Measurements from ENCODE around the gene PMPCB.
"Not testable (repeated sequence)": the region's sequence is repeated elsewhere in the genome, so short reads cannot be mapped to it uniquely, and the experiment has no call there.

PMPCB gene, protein sequence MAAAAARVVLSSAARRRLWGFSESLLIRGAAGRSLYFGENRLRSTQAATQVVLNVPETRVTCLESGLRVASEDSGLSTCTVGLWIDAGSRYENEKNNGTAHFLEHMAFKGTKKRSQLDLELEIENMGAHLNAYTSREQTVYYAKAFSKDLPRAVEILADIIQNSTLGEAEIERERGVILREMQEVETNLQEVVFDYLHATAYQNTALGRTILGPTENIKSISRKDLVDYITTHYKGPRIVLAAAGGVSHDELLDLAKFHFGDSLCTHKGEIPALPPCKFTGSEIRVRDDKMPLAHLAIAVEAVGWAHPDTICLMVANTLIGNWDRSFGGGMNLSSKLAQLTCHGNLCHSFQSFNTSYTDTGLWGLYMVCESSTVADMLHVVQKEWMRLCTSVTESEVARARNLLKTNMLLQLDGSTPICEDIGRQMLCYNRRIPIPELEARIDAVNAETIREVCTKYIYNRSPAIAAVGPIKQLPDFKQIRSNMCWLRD

DNA sequence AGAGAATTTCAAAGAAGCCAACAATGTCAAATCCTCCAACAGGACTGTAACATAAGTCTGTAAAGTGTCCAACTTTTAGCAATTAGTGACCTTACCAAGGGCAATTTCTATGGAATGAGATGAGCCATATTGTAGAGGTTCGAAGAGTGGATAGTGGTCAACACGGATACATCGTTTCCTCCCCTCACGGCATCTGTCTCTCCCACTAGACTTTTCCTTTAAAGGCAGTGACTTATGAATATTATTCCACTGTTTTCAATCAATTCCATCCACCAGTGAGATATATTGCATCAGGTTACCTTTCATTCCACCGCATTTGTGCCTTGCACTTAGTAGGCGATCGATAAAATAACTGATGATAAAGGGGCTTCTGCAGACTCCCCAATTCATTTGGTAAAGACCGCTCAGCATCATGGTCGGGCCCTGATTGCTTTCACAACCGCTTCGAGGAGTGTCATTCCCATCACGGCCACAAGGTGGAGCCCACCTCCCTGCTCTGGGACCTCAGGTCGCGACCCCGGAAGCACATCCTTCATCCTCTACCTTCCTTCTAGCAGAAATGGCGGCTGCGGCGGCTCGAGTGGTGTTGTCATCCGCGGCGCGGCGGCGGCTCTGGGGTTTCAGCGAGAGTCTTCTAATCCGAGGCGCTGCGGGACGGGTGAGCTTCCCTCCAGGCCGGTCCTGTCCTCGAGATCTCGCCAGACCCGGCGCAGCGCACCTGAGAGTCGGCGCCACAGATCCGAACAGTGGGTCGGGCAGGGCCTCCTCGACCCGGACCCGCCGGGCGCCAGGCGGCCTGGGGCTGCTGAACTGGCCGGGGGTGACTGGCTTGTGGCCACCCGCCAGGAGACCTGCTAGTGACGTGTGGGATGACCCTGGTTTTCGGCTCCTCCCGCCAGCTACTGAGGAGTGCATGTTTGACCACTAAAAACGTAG, at the start of gene PMPCB:
Gene PMPCB (plus strand): TSS at position 535 of the 936 bp plus-strand sequence. CDS start 25 bp downstream, at position 560.
- DNase-seq (ENCODE audit: low read depth, low spot score) = peak; percentile 92

DNA sequence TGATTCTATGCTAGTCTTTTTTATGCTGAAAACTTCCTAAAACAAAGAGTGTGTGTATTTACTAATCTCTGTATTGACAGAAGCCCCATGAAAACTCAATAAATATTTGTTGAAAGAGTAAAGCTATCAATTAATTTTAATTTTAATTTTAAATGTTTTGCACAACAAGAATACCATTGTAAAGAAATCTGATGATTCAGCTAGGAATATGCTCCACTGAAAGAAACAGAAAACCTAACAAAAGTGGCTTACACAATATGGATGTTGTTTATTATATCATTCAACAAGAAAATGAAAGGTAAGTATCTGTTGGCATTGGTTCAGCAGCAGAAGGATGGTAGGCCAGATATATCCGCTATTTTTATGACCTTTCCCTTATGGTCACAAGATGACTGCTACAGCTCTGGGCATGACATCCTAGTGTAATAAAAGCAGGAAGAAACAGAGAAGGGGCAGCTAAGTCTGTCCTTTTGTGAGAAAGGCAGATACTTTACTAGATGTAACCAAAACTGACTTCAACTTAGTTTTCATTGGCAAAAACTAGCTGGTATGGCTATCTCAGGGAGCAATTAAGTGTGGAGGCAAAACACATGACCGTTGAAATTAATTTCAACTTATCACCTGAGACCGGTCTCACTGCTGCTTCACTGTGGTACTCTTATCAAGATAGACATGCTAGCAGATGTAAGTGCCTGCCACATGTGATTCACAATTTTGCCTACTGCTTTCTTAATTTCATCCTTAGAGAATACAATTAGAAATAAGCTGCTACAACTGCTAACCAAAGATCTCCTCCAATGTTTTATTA, 43.3 kb upstream of the PMPCB start:
- DNase-seq (ENCODE audit: low read depth, low spot score) = not testable (repeated sequence)

DNA sequence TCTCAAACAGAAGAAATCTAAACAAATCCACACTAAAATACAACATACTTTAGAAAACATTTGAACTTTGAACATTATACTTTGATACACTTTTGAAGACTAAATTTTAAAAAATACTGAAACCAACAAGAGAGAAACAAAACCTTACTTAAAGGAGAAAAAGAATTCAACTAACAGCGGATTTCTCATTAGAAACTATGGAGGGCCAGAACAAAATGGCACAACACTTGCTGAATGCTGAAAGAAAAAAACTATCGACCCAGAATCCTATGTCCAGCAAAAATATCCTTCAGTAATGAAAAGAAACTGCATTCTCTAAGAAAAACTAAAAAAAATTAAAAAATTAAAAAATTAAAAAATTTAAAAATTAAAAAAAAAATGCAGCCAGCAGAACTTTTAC, 33.2 kb upstream of the PMPCB start:
- DNase-seq (ENCODE audit: low read depth, low spot score) = not testable (repeated sequence)

DNA sequence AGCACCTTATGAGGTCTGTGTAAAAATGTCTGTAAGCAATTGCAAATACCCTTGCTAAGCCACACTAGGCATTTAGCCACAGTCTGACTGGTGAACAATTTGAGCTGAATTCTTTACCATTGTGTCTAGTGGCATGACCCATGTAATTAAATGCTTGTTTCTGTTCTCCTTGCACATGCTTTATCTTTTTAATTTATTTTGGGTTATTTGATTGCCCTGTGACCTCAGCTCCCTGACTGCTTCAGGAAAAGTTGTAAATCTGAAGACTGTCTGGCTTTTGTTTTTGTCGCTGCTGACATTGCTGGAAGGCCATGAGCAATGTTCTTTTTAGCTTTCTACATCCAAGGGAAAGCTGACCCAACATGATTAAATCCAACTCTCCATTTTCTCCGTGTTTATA, 31.0 kb upstream of the PMPCB start:
- DNase-seq (ENCODE audit: low read depth, low spot score) = not testable (repeated sequence)

DNA sequence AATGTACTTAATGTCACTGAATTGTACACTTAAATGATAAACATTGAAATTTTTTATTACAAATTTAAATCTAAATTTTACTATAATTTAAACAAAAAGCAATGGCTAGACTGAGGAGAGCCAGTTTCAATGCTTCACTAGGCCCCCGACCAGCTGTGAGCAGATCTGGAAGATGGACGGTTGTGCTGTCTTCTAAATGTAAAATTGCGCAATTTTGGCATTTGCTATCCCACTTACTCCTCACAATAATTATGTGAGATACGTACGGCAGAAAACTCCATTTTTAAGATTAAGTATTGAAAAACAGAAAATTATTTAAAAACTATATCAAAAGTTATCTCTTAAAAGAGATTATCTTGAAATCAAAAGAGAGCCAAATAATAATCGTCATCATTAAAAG, 23.9 kb upstream of the PMPCB start:
- DNase-seq (ENCODE audit: low read depth, low spot score) = not testable (repeated sequence)

DNA sequence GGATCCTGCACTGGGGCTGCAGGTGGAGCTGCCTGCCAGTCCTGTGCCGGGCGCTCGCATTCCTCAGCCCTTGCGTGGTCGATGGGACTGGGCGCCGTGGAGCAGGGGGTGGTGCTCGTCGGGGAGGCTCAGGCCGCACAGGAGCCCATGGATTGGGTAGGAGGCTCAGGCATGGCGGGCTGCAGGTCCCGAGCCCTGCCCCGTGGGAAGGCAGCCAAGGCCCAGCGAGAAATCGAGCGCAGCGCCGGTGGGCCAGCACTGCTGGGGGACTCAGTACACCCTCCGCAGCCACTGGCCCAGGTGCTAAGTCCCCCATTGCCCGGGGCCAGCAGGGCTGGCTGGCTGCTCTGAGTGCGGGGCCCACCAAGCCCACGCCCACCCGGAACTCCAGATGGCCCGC, 22.4 kb upstream of the PMPCB start:
- DNase-seq (ENCODE audit: low read depth, low spot score) = not testable (repeated sequence)

DNA sequence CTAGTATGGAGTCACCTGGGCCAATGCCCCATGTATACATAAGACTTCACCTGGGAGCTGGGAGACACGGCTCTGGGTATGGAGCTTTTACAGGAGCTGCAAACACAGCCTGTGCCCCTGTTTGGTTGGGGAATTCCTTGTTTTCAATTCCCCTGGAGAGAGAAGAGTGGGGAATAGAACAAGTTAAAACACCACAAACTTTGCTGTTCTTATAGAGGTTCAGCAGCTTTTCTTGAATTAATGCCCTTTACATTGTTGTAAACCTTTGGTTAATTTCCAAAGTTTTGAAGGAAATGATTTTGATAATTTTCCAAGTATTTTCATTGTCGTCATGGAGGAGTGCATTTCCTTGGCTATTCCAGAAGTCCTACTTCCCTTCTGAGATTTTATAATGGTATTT, 19.0 kb upstream of the PMPCB start:
- not testable (repeated sequence) for DNase-seq (ENCODE audit: low read depth, low spot score)

DNA sequence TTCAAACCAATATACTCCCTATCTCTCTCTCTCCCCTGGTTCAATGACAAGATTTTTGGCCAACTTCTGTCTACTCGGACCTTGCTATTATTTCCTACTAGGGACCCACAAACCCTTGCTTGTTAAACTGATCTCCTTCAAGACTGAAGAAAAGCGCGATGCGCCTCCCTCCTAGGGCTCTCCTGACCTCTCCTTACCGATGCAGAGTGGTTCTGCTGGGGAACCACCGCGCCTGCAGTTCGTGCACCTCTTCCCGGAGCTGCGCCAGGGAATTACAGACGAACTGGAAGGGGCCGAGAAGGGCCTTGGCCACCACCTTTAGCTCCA, 17.6 kb upstream of the PMPCB start:
- DNase-seq (ENCODE audit: low read depth, low spot score) = not testable (repeated sequence)

DNA sequence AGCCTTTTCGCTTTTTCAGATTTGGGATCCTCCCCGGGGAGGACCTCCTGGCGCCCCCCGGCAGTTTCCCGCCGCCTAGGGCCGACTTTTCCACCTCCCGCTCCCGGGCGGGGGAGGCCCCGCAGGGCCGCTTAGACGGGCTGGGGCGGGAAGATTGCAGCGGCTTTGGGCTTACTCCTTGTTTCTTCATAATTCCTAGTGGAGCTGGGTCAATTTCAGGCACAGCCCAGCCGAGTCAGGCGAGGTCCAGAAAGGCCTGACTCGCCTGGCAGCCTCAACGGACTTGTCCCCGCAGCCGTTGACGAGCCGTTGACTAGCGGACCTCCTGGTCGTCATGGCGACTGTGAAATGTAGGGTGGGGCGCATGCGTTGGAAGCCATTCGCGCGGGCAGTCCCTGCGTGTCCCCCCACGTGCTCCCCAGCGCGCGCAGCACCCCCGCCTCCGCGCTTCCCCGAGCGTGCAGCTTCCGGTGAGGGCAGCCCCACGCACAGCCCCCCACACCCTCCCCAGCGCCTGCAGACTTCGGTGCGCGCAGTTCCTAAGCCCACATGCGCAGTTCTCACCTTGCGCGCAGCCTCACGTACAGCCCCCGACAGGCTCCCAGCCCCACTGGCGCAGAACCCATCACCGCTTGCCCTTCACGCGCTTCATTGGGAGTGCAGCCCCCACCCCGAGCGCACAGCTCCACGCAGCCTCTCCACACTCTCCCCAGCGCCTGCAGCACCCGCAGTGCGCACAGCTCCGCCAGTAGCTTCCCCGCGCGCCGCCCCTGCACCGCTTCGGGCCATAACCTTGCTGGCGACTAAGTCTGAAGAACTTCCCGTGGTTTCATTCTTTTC, 17.1 kb upstream of the PMPCB start:
- peak; percentile 80 for DNase-seq (ENCODE audit: low read depth, low spot score)

DNA sequence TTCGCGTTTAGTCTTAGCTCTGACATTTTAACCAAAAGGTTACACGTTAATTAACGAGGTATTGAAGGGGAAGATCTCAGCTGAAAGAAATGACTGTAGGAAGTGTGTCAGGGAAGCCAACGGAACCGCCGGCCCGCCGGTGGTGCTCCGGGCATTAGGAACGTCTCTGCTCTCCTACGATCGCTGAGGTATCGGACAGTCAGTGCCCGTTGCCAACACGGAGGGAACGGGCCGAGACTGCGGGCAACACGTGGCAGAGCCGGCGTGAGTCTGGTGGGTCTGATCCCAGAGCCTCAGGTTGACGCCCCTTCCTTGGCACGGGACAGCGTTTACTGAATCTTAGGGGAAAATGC, 16.5 kb upstream of the PMPCB start:
- not testable (repeated sequence) for DNase-seq (ENCODE audit: low read depth, low spot score)

DNA sequence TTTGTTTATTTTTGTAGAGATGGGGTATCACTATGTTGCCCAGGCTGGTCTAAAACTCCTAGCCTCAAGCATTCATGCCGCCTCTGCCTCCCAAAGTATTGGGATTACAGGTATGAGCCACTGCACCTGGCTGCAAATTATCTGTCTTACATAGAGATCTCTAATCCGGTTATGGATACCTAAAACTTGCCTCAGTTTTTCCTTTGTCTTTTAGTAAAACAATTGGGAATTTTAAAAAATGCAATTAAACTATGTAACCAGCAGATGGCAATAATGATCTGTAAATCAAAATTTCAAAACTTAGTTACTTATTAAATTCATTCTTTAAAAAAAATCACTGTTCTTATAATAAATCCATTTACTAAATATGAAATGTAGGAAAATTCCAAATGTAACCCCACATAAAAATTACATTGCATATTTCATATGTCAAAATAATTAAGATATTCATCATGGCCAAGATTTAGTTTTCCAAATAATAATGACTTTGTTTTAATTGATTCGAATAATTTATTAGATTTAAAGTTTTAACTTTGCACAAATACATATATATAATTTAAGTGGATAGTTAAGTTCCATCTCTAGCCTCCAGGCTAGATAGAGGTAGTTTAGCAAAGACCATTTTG, 14.3 kb upstream of the PMPCB start:
- not testable (repeated sequence) for DNase-seq (ENCODE audit: low read depth, low spot score)

DNA sequence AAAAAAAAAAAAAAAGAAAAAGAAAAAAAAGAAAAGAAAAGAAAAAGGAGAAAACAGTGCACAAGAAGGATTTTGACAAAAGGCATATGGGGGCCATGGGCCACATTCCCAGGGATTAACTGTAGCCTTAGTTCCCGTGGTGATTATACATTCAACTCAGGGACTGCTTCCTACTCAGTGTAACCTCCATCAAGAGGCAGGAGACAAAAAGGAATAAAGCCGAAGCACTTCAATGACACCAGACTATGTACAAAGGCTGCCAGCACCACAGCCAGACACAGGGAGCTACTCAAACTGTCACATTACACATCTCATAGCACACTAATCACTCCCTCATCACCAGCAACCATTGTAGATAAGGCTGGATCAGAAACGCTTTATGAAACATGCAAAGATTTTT, 5.1 kb upstream of the PMPCB start:
- DNase-seq (ENCODE audit: low read depth, low spot score) = no peak

DNA sequence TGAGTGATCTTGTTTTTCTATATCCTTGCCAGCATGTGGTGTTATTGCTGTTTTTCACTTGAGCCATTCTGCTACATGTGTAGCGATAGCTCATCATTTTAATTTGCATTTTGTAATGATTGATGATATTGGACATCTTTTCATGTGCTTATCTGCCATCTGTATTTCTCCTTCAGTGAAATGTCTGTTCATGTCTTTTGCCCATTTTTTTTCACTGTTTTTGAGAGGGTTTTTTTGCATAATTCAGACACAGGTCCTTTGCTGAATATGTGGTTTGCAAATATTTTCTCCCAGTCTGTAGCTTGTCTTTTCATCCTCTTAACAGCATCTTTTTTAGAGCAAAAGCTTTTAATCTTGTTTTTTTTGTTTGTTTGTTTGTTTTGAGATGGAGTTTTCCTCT, 3.7 kb upstream of the PMPCB start:
- no peak for DNase-seq (ENCODE audit: low read depth, low spot score)

DNA sequence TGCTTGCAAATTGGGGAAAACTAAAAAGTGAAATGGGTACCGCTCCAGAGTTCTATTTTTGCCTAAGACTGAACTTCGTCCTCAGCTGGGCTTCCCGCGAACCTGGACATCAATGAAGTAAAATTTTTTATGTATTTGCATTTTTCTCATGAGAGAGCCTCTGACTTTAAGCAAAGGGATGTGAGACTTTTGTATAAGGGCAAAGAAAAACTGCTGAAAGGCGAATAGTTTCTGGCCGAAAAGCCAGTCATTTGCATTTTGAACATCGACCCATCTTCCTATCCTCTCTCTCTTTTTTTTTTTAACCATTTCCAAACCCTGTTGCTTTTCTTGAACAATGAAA, 573 bp downstream of the PMPCB start:
- no peak for DNase-seq (ENCODE audit: low read depth, low spot score)

DNA sequence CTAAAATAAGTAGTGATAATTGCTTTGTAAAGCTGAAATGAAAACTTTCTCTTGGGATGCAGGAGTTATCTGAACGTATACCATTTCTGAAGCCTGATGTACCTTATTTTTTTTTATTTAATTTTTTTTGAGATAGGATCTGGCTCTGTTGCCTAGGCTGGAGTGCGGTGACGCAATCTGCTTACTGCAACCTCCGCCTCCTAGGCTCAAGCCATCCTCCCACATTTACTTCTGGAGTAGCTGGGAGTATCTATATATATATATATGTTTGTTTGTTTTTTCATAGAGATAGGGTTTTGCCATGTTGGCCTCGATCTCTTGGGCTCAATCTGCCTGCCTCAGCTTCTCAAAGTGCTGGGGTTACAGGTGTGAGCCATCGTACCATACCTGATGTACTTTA, 2.4 kb downstream of the PMPCB start:
- DNase-seq (ENCODE audit: low read depth, low spot score) = no peak

DNA sequence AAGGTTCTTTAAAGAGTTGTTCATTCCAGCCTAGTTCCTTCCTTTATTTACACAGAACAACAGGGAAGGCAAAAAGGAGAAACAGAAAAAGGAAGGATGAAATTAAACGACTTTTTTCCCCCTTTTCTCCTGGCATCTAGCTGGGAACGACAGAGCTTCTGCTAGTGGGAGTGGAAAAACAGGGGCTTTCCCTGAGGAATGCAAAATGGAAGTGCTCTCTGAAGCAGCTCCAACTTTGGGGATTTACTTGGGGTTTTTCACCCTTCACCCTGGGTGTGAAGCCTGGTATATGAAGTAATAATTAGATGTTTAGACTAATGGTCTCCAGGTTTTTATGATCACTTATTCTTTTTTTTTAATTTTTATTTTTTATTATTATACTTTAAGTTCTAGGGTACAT, 4.2 kb downstream of the PMPCB start:
- no peak for DNase-seq (ENCODE audit: low read depth, low spot score)

DNA sequence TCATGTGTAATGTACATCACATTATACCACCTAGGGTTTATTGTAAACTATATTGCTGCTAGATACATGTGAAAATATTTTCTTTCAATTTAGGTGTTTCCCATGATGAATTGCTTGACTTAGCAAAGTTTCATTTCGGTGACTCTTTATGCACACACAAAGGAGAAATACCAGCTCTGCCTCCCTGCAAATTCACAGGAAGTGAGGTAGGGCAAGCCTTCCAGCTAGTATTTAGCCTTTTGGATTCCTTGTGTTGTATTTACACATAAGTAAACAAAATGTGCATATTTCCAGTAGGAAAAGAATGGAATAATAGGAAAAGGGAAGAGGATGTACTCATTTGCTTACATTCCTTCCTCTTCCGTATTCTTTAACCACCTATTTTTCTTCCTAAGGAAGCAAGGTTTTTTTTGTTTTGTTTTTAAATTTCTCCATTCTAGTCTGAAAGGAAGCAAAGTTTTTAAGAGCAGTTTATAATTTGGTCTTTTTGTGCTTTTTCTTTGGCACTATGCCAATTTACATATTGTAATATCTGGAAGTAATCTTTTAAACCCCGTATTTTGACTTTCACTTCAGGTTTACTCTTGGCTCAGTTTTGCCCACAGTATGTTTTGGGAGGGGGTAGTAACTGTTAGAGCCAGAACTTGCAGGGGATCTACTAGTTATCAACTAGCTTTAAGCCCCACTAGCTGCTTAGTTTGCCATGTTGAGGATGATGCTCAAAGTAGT, 10.4 kb downstream of the PMPCB start:
- DNase-seq (ENCODE audit: low read depth, low spot score) = no peak

DNA sequence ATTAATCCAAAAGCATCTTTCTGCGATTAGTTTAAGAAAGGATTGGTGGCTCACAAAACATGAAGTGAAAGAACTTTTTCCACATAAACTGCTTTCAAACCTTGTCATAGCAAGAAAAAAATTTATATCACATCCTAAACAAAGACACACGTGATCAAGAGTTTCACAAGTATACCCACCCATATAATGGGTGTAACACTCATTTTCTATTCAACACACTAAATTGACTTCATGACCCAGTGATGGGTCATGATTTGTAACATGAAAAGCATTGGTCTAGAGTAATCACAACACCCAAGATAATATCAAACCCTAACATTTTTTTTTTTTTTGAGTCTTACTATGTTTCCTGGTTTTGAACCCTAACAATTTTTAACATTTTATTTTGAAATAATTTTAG, 17.6 kb downstream of the PMPCB start:
- no peak for DNase-seq (ENCODE audit: low read depth, low spot score)

DNA sequence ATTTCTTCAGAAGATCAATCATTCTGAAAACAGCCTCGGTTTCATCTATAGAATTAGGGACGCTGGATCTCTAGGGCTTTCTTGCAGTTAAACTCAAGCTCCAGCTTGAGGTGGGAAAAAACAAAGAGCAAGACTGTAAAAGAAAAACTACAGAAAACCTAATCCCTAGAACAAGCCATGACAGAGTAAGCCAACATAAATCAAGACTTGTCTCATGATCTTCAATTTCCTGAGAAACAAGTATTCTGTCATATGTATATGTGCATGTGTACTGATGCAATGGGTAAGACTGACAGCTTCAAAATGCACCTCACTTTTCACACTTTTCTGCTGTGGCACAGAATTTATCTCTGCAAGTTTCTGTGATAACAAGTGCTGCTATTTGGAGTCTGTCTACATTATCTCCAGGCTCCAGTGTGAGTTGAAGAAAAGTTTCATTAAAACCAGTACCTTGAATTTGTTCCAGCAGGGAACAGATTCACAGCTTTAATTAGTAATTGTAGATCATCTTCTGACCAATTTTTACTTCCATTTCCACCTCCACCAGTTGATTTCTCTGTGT, 19.2 kb downstream of the PMPCB start:
- no peak for DNase-seq (ENCODE audit: low read depth, low spot score)

DNA sequence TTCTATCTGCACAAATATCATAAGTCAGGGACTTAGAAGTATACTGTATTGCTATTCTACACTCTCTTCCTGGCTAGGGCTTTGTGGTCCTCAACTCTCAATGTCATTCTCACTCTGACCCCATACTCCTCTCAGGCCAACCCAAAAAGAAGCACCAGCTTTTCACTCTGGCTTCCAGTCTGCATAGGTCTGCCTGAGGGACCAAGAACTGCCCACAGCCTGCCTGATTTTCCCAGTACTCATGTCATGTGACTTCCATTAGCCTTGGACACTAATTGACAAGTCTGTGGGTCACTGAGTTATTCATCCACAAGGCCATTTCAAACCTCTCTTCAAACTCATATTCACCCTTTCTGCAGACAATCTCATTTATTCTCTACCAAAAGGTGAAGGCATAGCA, 19.8 kb downstream of the PMPCB start:
- DNase-seq (ENCODE audit: low read depth, low spot score) = no peak
